Transverse colon (tissue), 4 donors: ENCODE data around the gene C2CD3. TPM values are rescaled to one million over a fixed set of nuclear protein-coding genes. Genes with fewer than 3 reads are reported as not detected.

ENCODE experiments used
- DNase-seq: peaks from one replicate; pipeline ENCODE4 v3.0.0-alpha.2; 2019
- H3K27ac ChIP-seq, 4 donors: fragments of 200-600 bp; sonication (generic); 2 replicates each; pipeline ENCODE4 v1.5.1; 2016 to 2018; ENCODE audit warnings: inconsistent platforms in 4 of 4
- H3K27me3 ChIP-seq: fragments of 200-600 bp; sonication (generic); 2 replicates; pipeline ENCODE4 v1.5.1; 2017; ENCODE audit warnings: inconsistent platforms
- H3K36me3 ChIP-seq, 4 donors: fragments of 200-600 bp; sonication (generic); 2 replicates each; pipeline ENCODE4 v1.5.1; 2017 to 2019; ENCODE audit warnings: inconsistent platforms in 4 of 4
- H3K4me1 ChIP-seq, 4 donors: fragments of 200-600 bp; sonication (generic); 2 replicates each; pipeline ENCODE4 v1.5.1; 2017 to 2020; ENCODE audit warnings: inconsistent platforms in 4 of 4
- H3K4me3 ChIP-seq, 4 donors: fragments of 200-600 bp; sonication (generic); 1 replicate in 1 of 4; 2 replicates in 3 of 4; pipeline versions ENCODE4 v1.5.1 to v1.6.1; 2017 to 2019; ENCODE audit warnings: inconsistent platforms in 4 of 4
- H3K9me3 ChIP-seq, 2 donors: fragments of 200-600 bp; sonication (generic); 2 replicates each; pipeline ENCODE4 v1.5.1; 2017 to 2019; ENCODE audit warnings: inconsistent platforms in 2 of 2
- CTCF ChIP-seq, 5 experiments: fragments of 200-600 bp in 3 of 5; fragments of 450-650 bp in 2 of 5; sonication (generic) in 3 of 5; IDR thresholded peaks; 1 replicate in 2 of 5; 2 replicates in 3 of 5; pipeline ENCODE4 v1.5.1; 2016 to 2017; ENCODE audit warnings: antibody characterized with exemption in 5 of 5, inconsistent platforms in 3 of 5, mild to moderate bottlenecking in 2 of 5, moderate library complexity in 1 of 5
- EP300 ChIP-seq: sonication (generic); formaldehyde crosslinking; IDR thresholded peaks from one replicate; pipeline ENCODE4 v1.6.1; 2017; ENCODE audit warnings: antibody characterized with exemption, low read depth
- POLR2A ChIP-seq: fragments of 450-650 bp; IDR thresholded peaks from one replicate; pipeline ENCODE4 v1.6.1; 2016; ENCODE audit warnings: antibody characterized with exemption, mild to moderate bottlenecking, moderate library complexity
- POLR2AphosphoS5 ChIP-seq, 3 donors: sonication (generic); formaldehyde crosslinking; IDR thresholded peaks; one replicate each; pipeline ENCODE4 v1.6.1; 2016; ENCODE audit warnings: antibody characterized with exemption in 3 of 3
- WGBS, 2 donors: methylation state at CpG; one replicate each; pipeline ENCODE4 v1.1.5; 2018; ENCODE audit warnings: low coverage in 1 of 2; 5-methylcytosine and 5-hydroxymethylcytosine counted together
- in situ Hi-C, 4 donors: fragments of 200-750 bp; cut with MboI; loops; one replicate each; pipeline versions ENCODE4 v1.15.0 to v1.15.1; 2017; ENCODE audit warnings: low sequenced_read_pairs in 3 of 4, low pct_ligation_motif_present in 1 of 4, low pct_unique_long_range_greater_than_20kb in 1 of 4
- intact Hi-C: fragments of 100-400 bp; cut with DNase I; formaldehyde crosslinking; loops from one replicate; pipeline ENCODE4 v1.15.1; 2023; ENCODE audit warnings: low total_unique reads
- total RNA-seq, 4 donors: library from RNA; depleted of rRNA; stranded (reverse); fragments of >200 nt; gene quantifications; one replicate each; pipeline ENCODE4 v1.1.0, GENCODE V29; 2016

C2CD3 gene
- total RNA-seq = 10 to 100 TPM; 22.2 to 52.5 (median 37.4) TPM

GRCh38 chr11:74170694-74171629 is at the start of gene C2CD3, which contains the start of gene PPME1:
Gene C2CD3, minus strand, starts transcription at chr11:74171002. Its CDS starts 210 bp downstream, at chr11:74170792.
Gene PPME1, plus strand, starts transcription at chr11:74171289. Its CDS starts 133 bp downstream, at chr11:74171422.
- peak; percentile 98 for DNase-seq
- TF ChIP-seq POLR2A (peak; percentile 79), POLR2AphosphoS5 (IDR thresholded peaks at IDR 0.05) (peak; percentile 91 to 92 (median 92)), EP300 (no peak), CTCF (IDR thresholded peaks at IDR 0.05) (peak in 4 of 5 experiments; percentile 14 to 39 (median 24))
- H3K9me3 ChIP-seq = no peaks in the 10 kb centered on the region
- H3K27me3 ChIP-seq = no peaks in the 10 kb centered on the region
- WGBS, 2 donors = 0% methylated on average over 7 to 62 of the region's 68 CpGs
- H3K27ac ChIP-seq = peak within 1 kb of the TSS; percentile 89 to 95 (median 92)
- in situ Hi-C loops (no loop called here), intact Hi-C loops (no loop called here)
- H3K4me3 ChIP-seq = peak within 1 kb of the TSS; percentile 72 to 81 (median 76)
- peaks cover 16 to 45% (median 28%) of the 10 kb centered on the region in 4 donors for H3K4me1 ChIP-seq
- H3K36me3 ChIP-seq = peaks cover 0 to 18% (median 0%) of the 10 kb centered on the region in 4 donors

- TF ChIP-seq EP300 = no peak
- no peak for TF ChIP-seq POLR2A
- TF ChIP-seq POLR2AphosphoS5 (IDR thresholded peaks at IDR 0.05) = no peak
- no peak for TF ChIP-seq CTCF (IDR thresholded peaks at IDR 0.05)
- Histone ChIP-seq H3K9me3 (no peaks in the 10 kb centered on the region), H3K27me3 (no peaks in the 10 kb centered on the region), H3K27ac (no peak overlapping the region), H3K36me3 (peaks cover 0 to 8% (median 0%) of the 10 kb centered on the region in 4 donors), H3K4me1 (no peaks in the 10 kb centered on the region), H3K4me3 (no peak overlapping the region)
- 88 to 89% methylated on average over 1 of the region's 1 CpG for WGBS, 2 donors
- no peak for DNase-seq
- in situ Hi-C loops (no loop called here), intact Hi-C loops (loop anchor here (10.0 kb wide), 1 partner anchor 1206 kb away; no protein-coding TSS in a partner anchor)
These were observed 49.6 kb upstream of the C2CD3 start for GRCh38 chr11:74220376-74220775.

- TF ChIP-seq CTCF (IDR thresholded peaks at IDR 0.05) (no peak), POLR2A (no peak), POLR2AphosphoS5 (IDR thresholded peaks at IDR 0.05) (no peak), EP300 (no peak)
- Histone ChIP-seq H3K9me3 (no peaks in the 10 kb centered on the region), H3K36me3 (peaks cover 0 to 17% (median 7%) of the 10 kb centered on the region in 4 donors), H3K4me3 (no peak overlapping the region), H3K4me1 (no peaks in the 10 kb centered on the region), H3K27ac (no peak overlapping the region), H3K27me3 (no peaks in the 10 kb centered on the region)
- intact Hi-C loops (no loop called here), in situ Hi-C loops (no loop called here)
- no peak for DNase-seq
- WGBS, 2 donors = 95% methylated on average over 2 of the region's 2 CpGs; no CpG with 5 or more reads in 1 of the 2 donors
These were observed 41.7 kb upstream of the C2CD3 start for GRCh38 chr11:74212533-74212932.

- Histone ChIP-seq H3K27ac (no peak overlapping the region), H3K4me3 (no peak overlapping the region), H3K9me3 (no peaks in the 10 kb centered on the region), H3K36me3 (peaks cover 0 to 46% (median 9%) of the 10 kb centered on the region in 4 donors), H3K27me3 (no peaks in the 10 kb centered on the region), H3K4me1 (no peaks in the 10 kb centered on the region)
- intact Hi-C loops = no loop called here
- no peak for TF ChIP-seq EP300
- TF ChIP-seq POLR2AphosphoS5 (IDR thresholded peaks at IDR 0.05) = no peak
- TF ChIP-seq CTCF (IDR thresholded peaks at IDR 0.05) = no peak
- no peak for TF ChIP-seq POLR2A
- in situ Hi-C loops = no loop called here
- no peak for DNase-seq
These were observed 37.7 kb upstream of the C2CD3 start for GRCh38 chr11:74208507-74208906.
